Lung (tissue), 12 donors: ENCODE measurements around the gene STAT3. TPM values are rescaled to one million over a fixed set of nuclear protein-coding genes. Genes with fewer than 3 reads are reported as not detected.

Source experiments
- ATAC-seq: fragments of 200-7000 bp; cut with Tn5 transposase; one replicate; pipeline ENCODE4 v1.9.1; 2020; ENCODE audit warnings: moderate number of reproducible peaks; ENCODE audit not compliant: insufficient read depth, low FRiP score
- DNase-seq, 3 donors: peaks; one replicate each; pipeline ENCODE4 v3.0.0-alpha.2; 2013 to 2017
- H3K27ac ChIP-seq, 2 donors: one replicate each; pipeline ENCODE4 v1.5.1; 2013; ENCODE audit warnings: mild to moderate bottlenecking in 2 of 2, moderate library complexity in 2 of 2, control low read depth in 1 of 2, inconsistent platforms in 1 of 2, low read depth in 1 of 2, low read length in 1 of 2
- H3K27me3 ChIP-seq, 3 donors: one replicate each; pipeline ENCODE4 v1.5.1; 2013; ENCODE audit warnings: low read length in 2 of 3; ENCODE audit not compliant: control insufficient read depth in 3 of 3, insufficient read depth in 3 of 3
- H3K36me3 ChIP-seq, 4 donors: one replicate each; pipeline ENCODE4 v1.5.1; 2013; ENCODE audit warnings: low read length in 4 of 4, mild to moderate bottlenecking in 1 of 4, moderate library complexity in 1 of 4; ENCODE audit not compliant: control insufficient read depth in 4 of 4, insufficient read depth in 4 of 4
- H3K4me1 ChIP-seq, 5 donors: one replicate each; pipeline ENCODE4 v1.5.1; 2013; ENCODE audit warnings: low read length in 5 of 5, mild to moderate bottlenecking in 2 of 5, moderate library complexity in 1 of 5; ENCODE audit not compliant: control insufficient read depth in 5 of 5, insufficient read depth in 5 of 5
- H3K4me3 ChIP-seq: one replicate; pipeline ENCODE4 v1.5.1; 2013; ENCODE audit warnings: mild to moderate bottlenecking, control low read depth, moderate library complexity
- H3K9ac ChIP-seq, 2 donors: one replicate each; pipeline ENCODE4 v1.5.1; 2013; ENCODE audit warnings: low read length in 2 of 2, control low read depth in 1 of 2; ENCODE audit not compliant: insufficient read depth in 1 of 2
- H3K9me3 ChIP-seq, 4 donors: one replicate each; pipeline ENCODE4 v1.5.1; 2013; ENCODE audit warnings: low read length in 3 of 4, mild to moderate bottlenecking in 1 of 4, moderate library complexity in 1 of 4; ENCODE audit not compliant: control insufficient read depth in 4 of 4, insufficient read depth in 3 of 4
- WGBS, 2 donors: extraction: QIAGEN DNeasy Blood & Tissue Kit; methylation state at CpG; one replicate each; pipeline ENCODE4 v1.1.7; 2013; 5-methylcytosine and 5-hydroxymethylcytosine counted together
- polyA plus RNA-seq, 2 donors: library from polyadenylated mRNA; stranded (reverse); fragments of 200-250 nt; gene quantifications; one replicate each; pipeline ENCODE4 v1.2.1, GENCODE V29; 2013
- total RNA-seq, 2 donors: library from RNA; depleted of rRNA in 1 of 2; stranded (reverse); fragments of >200 nt in 1 of 2; gene quantifications; one replicate each; pipeline ENCODE4 v1.2.1, GENCODE V29; 2014 to 2021
- TF ChIP-seq, protein P1 (sequence below): IDR thresholded peaks from 2 replicates; pipeline ENCODE4 v1.5.1; 2012; ENCODE audit warnings: mild to moderate bottlenecking; ENCODE audit errors: control extremely low read depth, extremely low read depth
- donor health status: control.
- donor health status: control.
- donor health status: Bipolar disorder and iron deficiency.
- donor health status: healthy.
- donor health status: DM: yes; HTN: yes; CAD: no.

STAT3 gene
- total and polyA plus RNA-seq, 4 donors, result 69.9 to 297 (median 239) TPM

DNA sequence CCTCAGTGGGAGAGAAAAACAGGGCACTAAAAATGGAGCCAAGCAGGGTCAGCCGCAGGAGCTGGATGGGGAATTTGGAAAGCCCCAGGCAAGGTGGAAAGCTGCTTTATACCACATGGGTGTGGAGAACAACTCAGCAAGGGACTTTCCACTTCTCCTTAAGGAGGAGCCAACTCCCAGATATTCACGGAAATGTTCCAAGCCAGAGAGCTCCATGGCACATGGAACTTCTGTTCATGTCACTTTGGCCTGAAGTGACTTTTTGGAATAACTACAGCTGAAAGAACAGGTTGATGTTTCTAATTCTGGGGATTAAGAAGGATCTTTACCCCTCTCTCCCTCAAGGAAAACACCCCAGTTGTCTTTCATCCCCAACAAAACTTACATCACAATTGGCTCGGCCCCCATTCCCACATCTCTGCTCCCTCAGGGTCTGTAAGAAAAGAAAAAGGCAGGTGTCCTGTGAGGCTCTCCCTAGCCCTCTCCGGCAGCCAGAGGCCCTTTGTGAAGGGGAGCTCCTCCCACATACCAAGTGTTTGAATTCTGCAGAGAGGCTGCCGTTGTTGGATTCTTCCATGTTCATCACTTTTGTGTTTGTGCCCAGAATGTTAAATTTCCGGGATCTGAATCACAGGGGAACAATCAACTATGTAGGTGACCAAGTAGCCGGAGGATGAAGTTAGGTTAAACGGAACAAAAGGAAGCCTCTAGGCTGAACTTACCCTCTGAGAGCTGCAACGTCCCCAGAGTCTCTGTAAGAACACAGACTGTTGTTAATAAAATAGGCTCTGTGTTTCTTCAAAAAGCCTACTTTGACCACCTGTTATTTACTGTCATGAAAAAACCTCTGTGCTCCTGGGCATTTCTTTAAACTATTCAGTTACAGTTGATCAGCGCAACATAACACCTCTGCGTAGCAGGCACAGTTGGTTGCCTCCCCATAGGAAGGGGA is 58.9 kb downstream of the STAT3 start:
- H3K9me3 ChIP-seq, result no peaks in the 10 kb centered on the region
- DNase-seq, result no peak
- peaks cover 32 to 50% (median 41%) of the 10 kb centered on the region in 4 donors for H3K36me3 ChIP-seq
- H3K9ac ChIP-seq, result no peak overlapping the region
- peak overlapping the region in 1 of 2 donors; percentile 37 for H3K27ac ChIP-seq
- H3K4me1 ChIP-seq, result peaks cover 0 to 2% (median 0%) of the 10 kb centered on the region in 5 donors
- H3K4me3 ChIP-seq, result no peak overlapping the region
- TF ChIP-seq, protein P1, sequence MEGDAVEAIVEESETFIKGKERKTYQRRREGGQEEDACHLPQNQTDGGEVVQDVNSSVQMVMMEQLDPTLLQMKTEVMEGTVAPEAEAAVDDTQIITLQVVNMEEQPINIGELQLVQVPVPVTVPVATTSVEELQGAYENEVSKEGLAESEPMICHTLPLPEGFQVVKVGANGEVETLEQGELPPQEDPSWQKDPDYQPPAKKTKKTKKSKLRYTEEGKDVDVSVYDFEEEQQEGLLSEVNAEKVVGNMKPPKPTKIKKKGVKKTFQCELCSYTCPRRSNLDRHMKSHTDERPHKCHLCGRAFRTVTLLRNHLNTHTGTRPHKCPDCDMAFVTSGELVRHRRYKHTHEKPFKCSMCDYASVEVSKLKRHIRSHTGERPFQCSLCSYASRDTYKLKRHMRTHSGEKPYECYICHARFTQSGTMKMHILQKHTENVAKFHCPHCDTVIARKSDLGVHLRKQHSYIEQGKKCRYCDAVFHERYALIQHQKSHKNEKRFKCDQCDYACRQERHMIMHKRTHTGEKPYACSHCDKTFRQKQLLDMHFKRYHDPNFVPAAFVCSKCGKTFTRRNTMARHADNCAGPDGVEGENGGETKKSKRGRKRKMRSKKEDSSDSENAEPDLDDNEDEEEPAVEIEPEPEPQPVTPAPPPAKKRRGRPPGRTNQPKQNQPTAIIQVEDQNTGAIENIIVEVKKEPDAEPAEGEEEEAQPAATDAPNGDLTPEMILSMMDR, result no peak
- H3K27me3 ChIP-seq, result no peaks in the 10 kb centered on the region
- ATAC-seq, result no peak
- 51 to 72% methylated on average over 11 of the region's 11 CpGs for WGBS, 2 donors

DNA sequence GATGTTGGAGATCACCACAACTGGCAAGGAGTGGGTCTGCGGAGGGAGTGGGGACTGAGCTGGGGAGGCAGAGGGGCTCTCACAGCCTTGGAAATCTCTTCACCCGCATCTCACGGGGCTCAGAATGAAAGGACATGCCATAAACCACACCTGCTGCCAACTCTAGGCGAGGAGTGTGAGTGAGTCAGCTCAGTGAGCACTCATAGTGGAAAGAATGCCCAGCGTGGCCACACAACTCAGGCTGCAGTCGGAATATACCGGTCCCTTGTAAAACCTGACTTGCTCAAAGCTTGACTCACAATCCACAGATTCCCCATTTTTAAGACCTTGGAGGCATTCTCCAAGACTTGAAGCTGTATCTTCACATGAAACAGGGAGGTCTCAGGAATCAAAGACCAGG is 63.2 kb downstream of the STAT3 start:
- DNase-seq, result no peak
- peaks cover 0 to 2% (median 0%) of the 10 kb centered on the region in 5 donors for H3K4me1 ChIP-seq
- H3K27ac ChIP-seq, result peak overlapping the region in 1 of 2 donors; percentile 68
- ATAC-seq, result peak; percentile 21
- no peaks in the 10 kb centered on the region for H3K9me3 ChIP-seq
- H3K4me3 ChIP-seq, result no peak overlapping the region
- H3K27me3 ChIP-seq, result no peaks in the 10 kb centered on the region
- H3K36me3 ChIP-seq, result peaks cover 37 to 45% (median 43%) of the 10 kb centered on the region in 4 donors
- 71 to 84% methylated on average over 7 of the region's 7 CpGs for WGBS, 2 donors
- TF ChIP-seq, protein P1, result no peak
- no peak overlapping the region for H3K9ac ChIP-seq

GRCh38 chr17:42323268-42323773 is 64.9 kb downstream of the STAT3 start:
- peak overlapping the region in 1 of 2 donors; percentile 20 for H3K27ac ChIP-seq
- DNase-seq (no peak), ATAC-seq (no peak)
- H3K9ac ChIP-seq, result no peak overlapping the region
- H3K9me3 ChIP-seq, result no peaks in the 10 kb centered on the region
- TF ChIP-seq, protein P1, result no peak
- H3K27me3 ChIP-seq, result no peaks in the 10 kb centered on the region
- H3K36me3 ChIP-seq, result peaks cover 36 to 45% (median 38%) of the 10 kb centered on the region in 4 donors
- H3K4me1 ChIP-seq, result peaks cover 0 to 6% (median 0%) of the 10 kb centered on the region in 5 donors
- H3K4me3 ChIP-seq, result no peak overlapping the region
- WGBS, 2 donors, result 90 to 93% methylated on average over 5 of the region's 5 CpGs
